Mesodermal cell (in vitro differentiated cells): ENCODE measurements around the gene KIAA1671.

ENCODE experiments used
- H3K27ac ChIP-seq: 2 replicates; pipeline ENCODE4 v1.7.0; 2013; ENCODE audit warnings: mild to moderate bottlenecking, low read depth, low read length, moderate library complexity; ENCODE audit not compliant: severe bottlenecking
- H3K36me3 ChIP-seq: 2 replicates; pipeline ENCODE4 v1.7.1; 2013; ENCODE audit warnings: mild to moderate bottlenecking, low read length, moderate library complexity; ENCODE audit not compliant: control insufficient read depth, insufficient read depth
- H3K4me1 ChIP-seq: one replicate; pipeline ENCODE4 v1.7.1; 2013; ENCODE audit warnings: mild to moderate bottlenecking, low read length; ENCODE audit not compliant: insufficient read depth, control insufficient read depth, poor library complexity, severe bottlenecking
- H3K4me3 ChIP-seq: 2 replicates; pipeline ENCODE4 v1.7.0; 2013; ENCODE audit warnings: low read length, control low read depth, mild to moderate bottlenecking; ENCODE audit not compliant: insufficient read depth, poor library complexity, severe bottlenecking; ENCODE audit errors: extremely low read depth
- H3K9me3 ChIP-seq: 2 replicates; pipeline ENCODE4 v1.7.1; 2013; ENCODE audit warnings: mild to moderate bottlenecking, low read length, moderate library complexity; ENCODE audit not compliant: control insufficient read depth
- WGBS, 2 experiments: methylation state at CpG; one replicate each; pipeline ENCODE4 v1.1.5; 2013; ENCODE audit warnings: missing lambda C conversion rate in 2 of 2; ENCODE audit not compliant: insufficient coverage in 2 of 2; 5-methylcytosine and 5-hydroxymethylcytosine counted together

The KIAA1671 gene

GRCh38 chr22:25068707-25069106, 116.2 kb downstream of the KIAA1671 start:
- 96 to 98% methylated on average over 7 of the region's 9 CpGs for WGBS, 2 experiments
- Histone ChIP-seq H3K9me3 (no peaks in the 10 kb centered on the region), H3K4me1 (peaks cover 18% of the 10 kb centered on the region), H3K27ac (no peak overlapping the region), H3K36me3 (peaks cover 6% of the 10 kb centered on the region), H3K4me3 (no peak overlapping the region)

- peaks cover 18% of the 10 kb centered on the region for H3K4me1 ChIP-seq
- 96 to 97% methylated on average over 5 of the region's 5 CpGs for WGBS, 2 experiments
- no peak overlapping the region for H3K4me3 ChIP-seq
- no peak overlapping the region for H3K27ac ChIP-seq
- no peaks in the 10 kb centered on the region for H3K9me3 ChIP-seq
- peaks cover 6% of the 10 kb centered on the region for H3K36me3 ChIP-seq
These were observed 116.9 kb downstream of the KIAA1671 start for GRCh38 chr22:25069426-25069757.

GRCh38 chr22:25069758-25070481, 117.4 kb downstream of the KIAA1671 start:
- Histone ChIP-seq H3K4me3 (no peak overlapping the region), H3K27ac (peak overlapping the region; percentile 68), H3K36me3 (peaks cover 6% of the 10 kb centered on the region), H3K9me3 (no peaks in the 10 kb centered on the region), H3K4me1 (peaks cover 18% of the 10 kb centered on the region)
- 90 to 92% methylated on average over 23 to 27 of the region's 29 CpGs for WGBS, 2 experiments

- 84 to 100% methylated on average over 1 to 2 of the region's 3 CpGs for WGBS, 2 experiments
- no peaks in the 10 kb centered on the region for H3K9me3 ChIP-seq
- no peak overlapping the region for H3K4me3 ChIP-seq
- H3K36me3 ChIP-seq, result peaks cover 3% of the 10 kb centered on the region
- peaks cover 18% of the 10 kb centered on the region for H3K4me1 ChIP-seq
- peak overlapping the region; percentile 68 for H3K27ac ChIP-seq
These were observed 118.4 kb downstream of the KIAA1671 start for GRCh38 chr22:25070956-25071355.

- no peak overlapping the region for H3K4me3 ChIP-seq
- H3K4me1 ChIP-seq, result peaks cover 18% of the 10 kb centered on the region
- no peaks in the 10 kb centered on the region for H3K9me3 ChIP-seq
- no peak overlapping the region for H3K27ac ChIP-seq
- peaks cover 3% of the 10 kb centered on the region for H3K36me3 ChIP-seq
- 92 to 98% methylated on average over 4 to 5 of the region's 6 CpGs for WGBS, 2 experiments
These were observed 119.2 kb downstream of the KIAA1671 start for GRCh38 chr22:25071720-25072119.

GRCh38 chr22:25072406-25072805, 119.9 kb downstream of the KIAA1671 start:
- WGBS, 2 experiments, result 88 to 93% methylated on average over 6 to 7 of the region's 7 CpGs
- peaks cover 3% of the 10 kb centered on the region for H3K36me3 ChIP-seq
- H3K4me1 ChIP-seq, result peaks cover 18% of the 10 kb centered on the region
- H3K27ac ChIP-seq, result no peak overlapping the region
- H3K9me3 ChIP-seq, result no peaks in the 10 kb centered on the region
- no peak overlapping the region for H3K4me3 ChIP-seq

GRCh38 chr22:25076336-25076735, 123.8 kb downstream of the KIAA1671 start:
- 100% methylated on average over 1 of the region's 4 CpGs for WGBS, 2 experiments
- H3K27ac ChIP-seq, result no peak overlapping the region

GRCh38 chr22:25077056-25077455, 124.5 kb downstream of the KIAA1671 start:
- Histone ChIP-seq H3K27ac (no peak overlapping the region), H3K4me3 (no peak overlapping the region), H3K36me3 (no peaks in the 10 kb centered on the region), H3K4me1 (peaks cover 6% of the 10 kb centered on the region), H3K9me3 (no peaks in the 10 kb centered on the region)
- 90 to 100% methylated on average over 3 of the region's 3 CpGs for WGBS, 2 experiments

More at GRCh38 chr22:25076336-25076735, 123.8 kb downstream of the KIAA1671 start:
- Histone ChIP-seq H3K4me1 (peaks cover 10% of the 10 kb centered on the region), H3K9me3 (no peaks in the 10 kb centered on the region), H3K4me3 (no peak overlapping the region), H3K36me3 (no peaks in the 10 kb centered on the region)

- H3K27ac ChIP-seq, result no peak overlapping the region
- whole genome bisulfite sequencing, 2 experiments, result 80 to 89% methylated on average over 1 of the region's 3 CpGs
- H3K4me1 ChIP-seq, result peaks cover 6% of the 10 kb centered on the region
- H3K9me3 ChIP-seq, result no peaks in the 10 kb centered on the region
- no peaks in the 10 kb centered on the region for H3K36me3 ChIP-seq
- no peak overlapping the region for H3K4me3 ChIP-seq
These were observed 125.4 kb downstream of the KIAA1671 start for GRCh38 chr22:25077964-25078363.

GRCh38 chr22:25078591-25078990, 126.1 kb downstream of the KIAA1671 start:
- Histone ChIP-seq H3K27ac (no peak overlapping the region), H3K4me1 (peaks cover 6% of the 10 kb centered on the region), H3K4me3 (no peak overlapping the region), H3K36me3 (peaks cover 3% of the 10 kb centered on the region), H3K9me3 (no peaks in the 10 kb centered on the region)
- 92 to 94% methylated on average over 4 to 5 of the region's 6 CpGs for WGBS, 2 experiments

GRCh38 chr22:25080855-25081254, 128.3 kb downstream of the KIAA1671 start:
- Histone ChIP-seq H3K9me3 (no peaks in the 10 kb centered on the region), H3K36me3 (peaks cover 4% of the 10 kb centered on the region), H3K4me3 (no peak overlapping the region), H3K27ac (peak overlapping the region; percentile 16), H3K4me1 (peaks cover 9% of the 10 kb centered on the region)
- WGBS, 2 experiments, result 68 to 75% methylated on average over 3 of the region's 3 CpGs
